PC-3 (cell line): Measurements from ENCODE around the gene AP3B1. TPM values are rescaled to one million over a fixed set of nuclear protein-coding genes. Genes with fewer than 3 reads are reported as not detected.

Experiments
- ATAC-seq: fragments of 200-7000 bp; cut with Tn5 transposase; 2 replicates; pipeline ENCODE4 v1.9.1; 2020; ENCODE audit warnings: mild to moderate bottlenecking, moderate library complexity
- BruUV-seq: library from RNA; stranded (reverse); fragments of 400-500 nt; replicated peaks from 2 replicates; lab custom pipeline; 2021; lab: Mats Ljungman, UMichigan
- CTCF ChIA-PET: fragments of 300-600 bp; sonication (Branson Sonifier 250); formaldehyde crosslinking; loops from one replicate; lab custom pipeline; 2022; ENCODE audit warnings: antibody characterized with exemption; lab: Charles Lee
- POLR2A ChIA-PET: fragments of 300-600 bp; sonication (Branson Sonifier 250); formaldehyde crosslinking; loops from one replicate; lab custom pipeline; 2022; ENCODE audit warnings: antibody characterized with exemption; ENCODE audit not compliant: unreplicated experiment; lab: Charles Lee
- DNase-seq: peaks from one replicate; pipeline ENCODE4 v3.0.0-alpha.2; 2015
- H2AFZ ChIP-seq: fragments of 300-600 bp; sonication (generic); 2 replicates; pipeline ENCODE4 v1.6.0; 2016; ENCODE audit warnings: antibody characterized with exemption, low read length
- H3F3A ChIP-seq: fragments of 300-600 bp; sonication (generic); one replicate; pipeline ENCODE4 v1.6.0; 2017; ENCODE audit warnings: antibody characterized with exemption, low read length, control low read depth, mild to moderate bottlenecking; ENCODE audit not compliant: unreplicated experiment
- H3K27ac ChIP-seq: fragments of 300-600 bp; sonication (generic); 2 replicates; pipeline ENCODE4 v1.5.1; 2016; ENCODE audit warnings: mild to moderate bottlenecking, low read length
- H3K27me3 ChIP-seq: fragments of 300-600 bp; sonication (generic); 2 replicates; pipeline ENCODE4 v1.6.1; 2016; ENCODE audit warnings: low read length, mixed read lengths
- H3K36me3 ChIP-seq: fragments of 300-600 bp; sonication (generic); 2 replicates; pipeline ENCODE4 v1.6.1; 2016; ENCODE audit warnings: low read depth, mixed run types, low read length, mixed read lengths
- H3K4me1 ChIP-seq: fragments of 300-600 bp; sonication (generic); 2 replicates; pipeline ENCODE4 v1.5.1; 2016; ENCODE audit warnings: low read length; ENCODE audit not compliant: insufficient read depth
- H3K4me2 ChIP-seq: fragments of 300-600 bp; sonication (generic); 2 replicates; pipeline ENCODE4 v1.6.0; 2016; ENCODE audit warnings: low read length
- H3K4me3 ChIP-seq: fragments of 300-600 bp; sonication (generic); 2 replicates; pipeline ENCODE4 v1.5.1; 2016; ENCODE audit warnings: mild to moderate bottlenecking, low read length, mixed read lengths
- H3K79me2 ChIP-seq: fragments of 300-600 bp; sonication (generic); 2 replicates; pipeline ENCODE4 v1.6.1; 2017; ENCODE audit warnings: low read length, mixed read lengths
- H3K9ac ChIP-seq: fragments of 300-600 bp; sonication (generic); 2 replicates; pipeline ENCODE4 v1.6.0; 2016; ENCODE audit warnings: mild to moderate bottlenecking, low read length
- H3K9me2 ChIP-seq: fragments of 300-600 bp; sonication (generic); replicated peaks from 2 replicates; pipeline ENCODE4 v1.6.1; 2016; ENCODE audit warnings: mixed run types, low read length, mixed read lengths
- H3K9me3 ChIP-seq: fragments of 300-600 bp; sonication (generic); 2 replicates; pipeline ENCODE4 v1.6.1; 2016; ENCODE audit warnings: low read length, mixed read lengths
- H4K20me1 ChIP-seq: fragments of 300-600 bp; sonication (generic); 2 replicates; pipeline ENCODE4 v1.6.1; 2016; ENCODE audit warnings: low read length, mixed read lengths
- EZH2 ChIP-seq: fragments of 300-600 bp; sonication (generic); IDR thresholded peaks from one replicate; pipeline ENCODE4 v1.6.1; 2017; ENCODE audit warnings: antibody characterized with exemption, mild to moderate bottlenecking, low read length; ENCODE audit not compliant: unreplicated experiment
- EZH2phosphoT487 ChIP-seq: fragments of 300-600 bp; sonication (generic); IDR thresholded peaks from 2 replicates; pipeline ENCODE4 v1.6.1; 2018; ENCODE audit warnings: mild to moderate bottlenecking, antibody characterized with exemption, low read length, borderline replicate concordance
- intact Hi-C: fragments of 100-400 bp; cut with micrococcal nuclease; formaldehyde crosslinking; loops from 2 replicates; pipeline ENCODE4 v1.9.0; 2023
- total RNA-seq: library from RNA; depleted of rRNA; stranded (reverse); fragments of >200 nt; gene quantifications from 2 replicates; pipeline ENCODE4 v1.2.3, GENCODE V29; 2014
- TF ChIP-seq, protein P1 (sequence below): fragments of 300-600 bp; sonication (generic); conservative IDR thresholded peaks from 2 replicates; pipeline ENCODE4 v1.5.1; 2017; ENCODE audit warnings: antibody characterized with exemption, low read depth, mild to moderate bottlenecking, low read length

The AP3B1 gene
- total RNA-seq, 1 experiment from 2014 or later, result 25.7 TPM

DNA sequence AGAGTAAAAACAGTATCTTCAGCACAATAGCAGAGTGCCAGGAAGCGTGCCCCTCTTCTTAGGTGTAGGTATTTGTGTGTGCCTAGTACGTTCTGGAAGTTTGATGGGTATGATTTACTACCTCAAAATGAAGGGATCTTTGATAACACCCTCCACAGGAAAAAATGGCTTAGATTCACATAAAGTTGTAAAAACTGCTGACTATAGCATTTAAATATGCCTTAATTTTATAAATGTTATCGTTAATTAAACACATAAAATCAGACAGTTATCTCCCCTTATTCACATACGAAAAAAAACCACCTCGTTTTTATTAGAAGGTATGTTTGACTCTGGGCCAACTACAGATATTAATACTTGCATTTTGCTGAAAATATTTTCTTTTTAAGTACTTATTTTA lies 274.8 kb downstream of the AP3B1 start:
- Histone ChIP-seq H3K9me2 (no peaks in the 10 kb centered on the region), H3K9me3 (no peaks in the 10 kb centered on the region), H3K4me2 (no peak overlapping the region), H3K4me1 (no peaks in the 10 kb centered on the region), H3K9ac (no peak overlapping the region), H4K20me1 (no peaks in the 10 kb centered on the region), H3K4me3 (no peak overlapping the region), H2AFZ (no peak overlapping the region), H3K36me3 (no peaks in the 10 kb centered on the region), H3K79me2 (no peaks in the 10 kb centered on the region), H3K27ac (no peak overlapping the region), H3K27me3 (no peaks in the 10 kb centered on the region), H3F3A (no peaks in the 10 kb centered on the region)
- intact Hi-C loops, result no loop called here
- CTCF ChIA-PET, result no interaction called here
- TF ChIP-seq, protein P1, sequence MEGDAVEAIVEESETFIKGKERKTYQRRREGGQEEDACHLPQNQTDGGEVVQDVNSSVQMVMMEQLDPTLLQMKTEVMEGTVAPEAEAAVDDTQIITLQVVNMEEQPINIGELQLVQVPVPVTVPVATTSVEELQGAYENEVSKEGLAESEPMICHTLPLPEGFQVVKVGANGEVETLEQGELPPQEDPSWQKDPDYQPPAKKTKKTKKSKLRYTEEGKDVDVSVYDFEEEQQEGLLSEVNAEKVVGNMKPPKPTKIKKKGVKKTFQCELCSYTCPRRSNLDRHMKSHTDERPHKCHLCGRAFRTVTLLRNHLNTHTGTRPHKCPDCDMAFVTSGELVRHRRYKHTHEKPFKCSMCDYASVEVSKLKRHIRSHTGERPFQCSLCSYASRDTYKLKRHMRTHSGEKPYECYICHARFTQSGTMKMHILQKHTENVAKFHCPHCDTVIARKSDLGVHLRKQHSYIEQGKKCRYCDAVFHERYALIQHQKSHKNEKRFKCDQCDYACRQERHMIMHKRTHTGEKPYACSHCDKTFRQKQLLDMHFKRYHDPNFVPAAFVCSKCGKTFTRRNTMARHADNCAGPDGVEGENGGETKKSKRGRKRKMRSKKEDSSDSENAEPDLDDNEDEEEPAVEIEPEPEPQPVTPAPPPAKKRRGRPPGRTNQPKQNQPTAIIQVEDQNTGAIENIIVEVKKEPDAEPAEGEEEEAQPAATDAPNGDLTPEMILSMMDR, result no peak
- TF ChIP-seq EZH2 (no peak), EZH2phosphoT487 (no peak)
- POLR2A ChIA-PET, result no interaction called here
- no peak for ATAC-seq
- DNase-seq, result no peak
- no TSS peak for BruUV-seq

DNA sequence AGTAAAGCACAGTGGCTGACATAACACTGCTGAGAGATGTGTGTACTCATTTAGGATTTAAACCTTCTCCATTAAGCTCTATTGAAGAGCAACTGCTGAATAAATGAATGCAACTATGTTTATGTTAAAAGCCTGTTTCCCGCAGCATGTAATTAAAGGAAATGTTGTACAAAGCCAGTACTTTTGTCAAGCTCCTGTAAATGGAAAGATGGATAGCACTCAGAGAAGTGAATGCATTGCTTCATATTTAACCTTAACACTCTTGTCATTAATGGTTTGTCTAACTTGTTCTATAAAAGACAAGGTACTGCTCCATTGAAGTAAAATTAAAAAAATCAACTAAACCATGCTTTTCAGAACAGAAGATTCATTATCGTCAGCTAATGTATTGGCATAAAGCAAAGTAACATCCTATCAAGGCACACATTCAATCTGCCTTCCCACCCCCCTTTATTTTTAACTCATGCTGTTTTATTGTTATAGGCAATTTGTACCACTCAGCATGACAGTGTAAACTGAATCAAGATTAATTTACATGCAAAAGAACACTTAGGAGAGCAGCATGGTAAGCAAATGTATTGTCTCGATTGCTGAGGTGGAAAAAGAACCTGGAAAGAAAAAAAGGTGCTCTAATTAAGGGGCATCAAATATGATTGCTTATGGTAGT lies 277.5 kb downstream of the AP3B1 start:
- H3K4me2 ChIP-seq, result no peak overlapping the region
- no peaks in the 10 kb centered on the region for H4K20me1 ChIP-seq
- no peak overlapping the region for H3K4me3 ChIP-seq
- H3K36me3 ChIP-seq, result no peaks in the 10 kb centered on the region
- POLR2A ChIA-PET, result no interaction called here
- intact Hi-C loops, result no loop called here
- no peak overlapping the region for H3K9ac ChIP-seq
- BruUV-seq, result no TSS peak
- H3K27me3 ChIP-seq, result no peaks in the 10 kb centered on the region
- CTCF ChIA-PET, result no interaction called here
- no peaks in the 10 kb centered on the region for H3K79me2 ChIP-seq
- H3K9me2 ChIP-seq, result no peaks in the 10 kb centered on the region
- ATAC-seq, result no peak
- no peak for TF ChIP-seq EZH2
- no peak for TF ChIP-seq EZH2phosphoT487
- no peaks in the 10 kb centered on the region for H3K4me1 ChIP-seq
- H3K9me3 ChIP-seq, result no peaks in the 10 kb centered on the region
- H3K27ac ChIP-seq, result no peak overlapping the region
- no peaks in the 10 kb centered on the region for H3F3A ChIP-seq
- H2AFZ ChIP-seq, result no peak overlapping the region
- DNase-seq, result no peak

DNA sequence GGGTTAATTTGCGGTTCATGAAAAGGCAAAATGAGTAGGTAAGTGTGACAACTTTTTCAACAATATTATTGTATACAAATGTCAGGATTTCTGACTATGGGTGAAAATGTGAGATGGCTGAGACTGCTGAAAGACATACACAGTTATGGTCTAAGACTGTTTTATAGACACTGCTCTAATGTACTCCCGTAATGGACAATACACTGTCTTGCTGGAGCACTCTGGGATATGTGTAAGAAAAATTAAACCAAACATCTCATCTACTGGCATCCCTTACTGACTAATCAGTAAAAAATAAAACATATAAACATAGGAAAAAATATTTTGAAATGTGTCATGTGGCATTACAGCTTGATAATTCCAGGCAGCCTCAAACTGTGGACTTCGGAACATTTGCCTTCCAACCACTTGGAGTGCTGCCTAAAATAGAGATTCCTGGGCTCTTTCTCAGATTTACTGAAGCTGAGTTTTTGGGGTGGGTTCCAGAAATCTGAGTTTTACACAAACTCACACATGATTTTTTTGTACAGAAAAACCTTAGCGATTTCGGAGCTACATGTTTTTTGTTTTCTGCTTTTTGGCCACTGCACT lies 284.5 kb downstream of the AP3B1 start:
- DNase-seq, result no peak
- H3K27ac ChIP-seq, result no peak overlapping the region

More for the DNA sequence above, 284.5 kb downstream of the AP3B1 start:
- POLR2A ChIA-PET, result no interaction called here
- Histone ChIP-seq H3K9ac (no peak overlapping the region), H3K4me2 (no peak overlapping the region), H3K4me3 (no peak overlapping the region), H4K20me1 (no peaks in the 10 kb centered on the region), H3K36me3 (no peaks in the 10 kb centered on the region), H2AFZ (no peak overlapping the region), H3K9me3 (no peaks in the 10 kb centered on the region), H3K9me2 (no peaks in the 10 kb centered on the region), H3K4me1 (no peaks in the 10 kb centered on the region), H3F3A (no peaks in the 10 kb centered on the region), H3K79me2 (no peaks in the 10 kb centered on the region), H3K27me3 (no peaks in the 10 kb centered on the region)
- no TSS peak for BruUV-seq
- intact Hi-C loops, result loop anchor here (5.0 kb wide), 1 partner anchor 63 kb away; no protein-coding TSS in a partner anchor
- CTCF ChIA-PET, result interaction anchor here (0.7 kb wide), 1 partner anchor 20 kb away, joined by 6 read pairs; no protein-coding TSS in a partner anchor
- no peak for ATAC-seq
- no peak for TF ChIP-seq EZH2phosphoT487
- TF ChIP-seq, protein P1, result no peak
- TF ChIP-seq EZH2, result no peak
